ENCODE results near the gene GTF2IRD1.
"Not testable (repeated sequence)": the region's sequence is repeated elsewhere in the genome, so short reads cannot be mapped to it uniquely, and the experiment has no call there.

GTF2IRD1 gene, protein sequence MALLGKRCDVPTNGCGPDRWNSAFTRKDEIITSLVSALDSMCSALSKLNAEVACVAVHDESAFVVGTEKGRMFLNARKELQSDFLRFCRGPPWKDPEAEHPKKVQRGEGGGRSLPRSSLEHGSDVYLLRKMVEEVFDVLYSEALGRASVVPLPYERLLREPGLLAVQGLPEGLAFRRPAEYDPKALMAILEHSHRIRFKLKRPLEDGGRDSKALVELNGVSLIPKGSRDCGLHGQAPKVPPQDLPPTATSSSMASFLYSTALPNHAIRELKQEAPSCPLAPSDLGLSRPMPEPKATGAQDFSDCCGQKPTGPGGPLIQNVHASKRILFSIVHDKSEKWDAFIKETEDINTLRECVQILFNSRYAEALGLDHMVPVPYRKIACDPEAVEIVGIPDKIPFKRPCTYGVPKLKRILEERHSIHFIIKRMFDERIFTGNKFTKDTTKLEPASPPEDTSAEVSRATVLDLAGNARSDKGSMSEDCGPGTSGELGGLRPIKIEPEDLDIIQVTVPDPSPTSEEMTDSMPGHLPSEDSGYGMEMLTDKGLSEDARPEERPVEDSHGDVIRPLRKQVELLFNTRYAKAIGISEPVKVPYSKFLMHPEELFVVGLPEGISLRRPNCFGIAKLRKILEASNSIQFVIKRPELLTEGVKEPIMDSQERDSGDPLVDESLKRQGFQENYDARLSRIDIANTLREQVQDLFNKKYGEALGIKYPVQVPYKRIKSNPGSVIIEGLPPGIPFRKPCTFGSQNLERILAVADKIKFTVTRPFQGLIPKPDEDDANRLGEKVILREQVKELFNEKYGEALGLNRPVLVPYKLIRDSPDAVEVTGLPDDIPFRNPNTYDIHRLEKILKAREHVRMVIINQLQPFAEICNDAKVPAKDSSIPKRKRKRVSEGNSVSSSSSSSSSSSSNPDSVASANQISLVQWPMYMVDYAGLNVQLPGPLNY

DNA sequence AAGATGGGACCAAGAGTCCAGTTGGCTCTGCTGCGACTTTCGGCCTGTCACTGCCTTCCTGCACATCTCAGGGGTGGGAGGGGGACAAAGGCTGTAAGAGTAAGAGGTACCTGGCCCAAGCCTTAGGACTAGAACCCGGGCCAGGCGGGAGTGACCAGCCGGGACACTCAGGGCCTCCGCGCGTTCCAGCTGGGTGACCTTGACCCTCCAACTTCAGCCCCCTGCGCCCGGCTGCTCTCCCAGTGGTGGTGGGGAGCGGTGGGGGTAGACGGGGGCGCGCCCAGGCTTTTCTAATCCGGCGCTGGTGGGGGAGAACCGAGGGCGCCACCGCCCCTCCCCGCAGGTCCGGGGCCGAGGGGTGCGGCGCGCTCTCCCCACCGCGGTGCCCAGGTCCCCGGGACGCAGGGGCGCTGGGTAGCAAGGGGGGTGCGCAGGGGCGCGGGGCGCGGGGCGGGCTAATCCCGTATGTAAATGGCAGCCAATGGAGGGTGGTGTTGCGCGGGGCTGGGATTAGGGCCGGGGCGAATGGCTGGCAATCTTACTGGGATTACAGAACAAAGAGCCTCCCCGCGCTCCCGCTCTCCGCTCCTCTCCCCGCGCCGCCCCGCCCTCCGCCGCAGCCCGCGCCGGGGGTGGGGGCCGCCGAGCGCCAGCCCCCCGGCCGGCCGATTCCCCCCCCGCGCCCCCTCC is at the start of gene GTF2IRD1:
GTF2IRD1 (plus strand) TSS at position 585 of the 690 bp plus-strand sequence. CDS start 54,175 bp downstream, outside the sequence.
- DNase-seq: peak; percentile 81

DNA sequence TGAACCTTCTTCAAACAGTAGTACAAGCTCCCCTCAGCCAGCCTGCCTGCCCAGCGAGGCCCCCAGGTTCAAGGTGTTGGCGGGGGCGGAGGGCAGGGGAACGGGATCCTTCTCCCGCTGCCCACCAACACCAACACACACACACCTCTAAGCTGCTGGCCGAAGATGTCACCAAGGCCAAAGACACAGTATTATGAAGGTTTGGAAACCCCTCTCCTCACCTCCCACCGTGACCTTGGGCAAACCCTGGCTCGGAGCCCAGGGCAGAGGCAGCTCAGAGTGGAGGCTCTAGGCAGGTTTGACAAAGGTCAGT is 49.4 kb upstream of the GTF2IRD1 start:
- DNase-seq: no peak

DNA sequence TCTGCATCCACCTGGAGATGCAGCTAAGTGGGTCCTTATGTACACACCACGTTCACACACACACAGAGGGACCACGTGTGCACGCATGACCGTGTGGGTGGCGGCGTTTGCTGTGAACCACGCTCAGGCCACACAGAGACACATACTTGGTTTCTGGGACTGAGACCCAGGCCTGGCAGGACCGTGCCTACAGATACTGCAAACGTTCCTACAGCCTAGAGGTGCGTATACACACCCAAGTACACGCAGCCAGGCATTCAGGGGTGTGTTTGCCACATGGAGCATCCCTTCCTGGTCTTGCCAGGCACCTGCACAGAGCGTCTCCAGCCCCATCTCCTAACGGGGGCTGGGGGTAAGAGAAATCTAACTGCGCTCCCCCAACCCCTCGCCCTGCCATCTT is 49.0 kb upstream of the GTF2IRD1 start:
- DNase-seq: no peak

DNA sequence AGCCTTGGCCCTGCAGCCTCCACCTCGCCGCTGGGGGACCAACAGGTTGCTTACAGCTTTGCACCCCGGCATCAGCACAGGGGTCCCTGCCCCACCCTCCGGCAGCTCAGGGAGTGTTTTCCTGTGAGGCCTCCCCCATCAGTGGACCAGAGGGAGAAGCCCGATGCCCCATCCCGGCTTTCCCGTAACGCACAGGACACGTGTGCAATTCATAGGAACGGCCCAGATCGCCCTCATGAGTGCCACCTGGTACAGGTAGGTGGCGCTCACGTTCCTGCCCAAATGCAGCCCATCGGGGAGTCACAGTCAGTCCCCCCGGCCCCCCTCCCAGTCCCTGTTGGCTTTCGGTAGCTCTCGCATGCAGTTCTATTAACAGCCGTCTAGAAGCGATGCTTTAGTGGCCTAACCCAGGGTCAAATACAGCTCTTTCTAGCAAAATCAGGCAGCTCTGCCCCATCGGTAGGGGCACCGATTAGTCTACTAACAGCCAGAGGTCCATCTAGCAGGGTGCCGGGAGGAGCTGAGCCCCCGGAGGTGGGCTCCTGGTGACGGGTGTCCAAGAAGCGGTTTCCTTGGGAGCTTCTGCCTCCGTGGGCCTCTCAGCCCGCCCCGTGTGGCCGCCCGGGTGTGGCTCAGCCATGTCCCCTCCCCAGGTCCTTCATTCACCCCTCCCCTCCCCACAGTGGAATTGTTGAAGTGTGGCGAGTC is 48.4 kb upstream of the GTF2IRD1 start:
- DNase-seq: no peak

DNA sequence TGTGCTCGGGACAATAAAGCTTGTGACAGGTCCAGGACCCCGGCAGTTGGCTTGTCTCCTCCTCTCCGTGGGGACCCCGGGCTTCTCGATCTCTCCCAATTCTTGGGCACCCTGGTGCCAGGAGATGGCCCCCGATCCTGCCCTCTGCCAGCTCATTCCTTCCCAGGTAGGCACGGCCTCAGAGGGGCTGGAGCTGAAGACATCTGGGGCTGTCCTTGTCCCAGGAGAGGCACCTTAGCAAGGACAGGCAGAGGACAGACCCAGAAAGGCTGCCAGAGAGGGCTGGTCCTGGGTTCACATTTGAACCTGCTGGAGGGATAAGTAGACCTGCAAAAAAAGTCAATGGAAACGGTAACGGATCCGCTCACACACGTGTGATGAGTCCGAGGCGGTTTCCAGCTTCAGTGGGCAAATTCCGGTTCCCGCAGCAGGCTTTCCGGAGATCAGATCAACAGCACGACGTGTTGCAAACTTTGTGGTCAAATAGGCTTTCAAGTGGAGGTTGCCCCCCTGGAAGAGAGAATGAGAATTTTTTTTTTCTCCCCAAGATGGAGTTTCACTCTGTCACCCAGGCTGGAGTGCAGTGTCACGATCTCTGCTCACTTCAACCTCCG is 47.7 kb upstream of the GTF2IRD1 start:
- DNase-seq: no peak

DNA sequence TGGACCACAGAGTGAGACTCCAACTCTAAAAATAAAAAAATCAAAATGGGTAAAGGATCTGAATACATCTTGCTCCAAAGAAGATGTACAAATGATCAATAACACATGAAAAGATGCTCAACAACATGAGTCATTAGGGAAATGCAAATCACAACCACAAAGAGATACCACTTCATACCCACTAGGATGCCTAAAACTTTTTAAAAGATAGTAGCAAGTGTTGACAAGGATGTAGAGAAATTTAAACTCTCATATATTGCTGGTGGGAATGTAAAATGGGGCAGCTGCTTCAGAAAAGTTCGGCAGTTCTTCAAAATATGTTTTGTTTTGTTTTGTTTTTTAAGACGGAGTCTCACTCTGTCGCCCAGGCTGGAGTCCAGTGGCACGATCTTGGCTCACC is 45.7 kb upstream of the GTF2IRD1 start:
- no peak for DNase-seq

DNA sequence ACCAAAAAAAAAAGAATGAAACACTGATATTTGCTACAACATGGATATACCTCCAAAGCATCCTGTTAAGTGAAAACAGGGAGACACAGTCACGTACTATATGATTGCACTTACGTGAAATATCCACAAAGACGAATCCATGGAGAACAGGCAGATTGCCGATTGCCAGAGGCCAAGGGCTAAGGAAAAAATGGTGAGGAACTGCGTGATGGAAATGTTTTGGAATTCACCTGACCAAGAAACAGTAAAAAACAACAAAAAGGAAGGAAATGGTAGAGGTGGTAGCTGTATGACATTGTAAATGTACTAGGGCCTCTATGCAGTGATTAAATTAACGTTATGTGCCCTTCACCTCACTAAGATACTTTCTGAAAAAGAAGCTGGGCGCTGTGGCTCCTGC is 44.1 kb upstream of the GTF2IRD1 start:
- DNase-seq: no peak

DNA sequence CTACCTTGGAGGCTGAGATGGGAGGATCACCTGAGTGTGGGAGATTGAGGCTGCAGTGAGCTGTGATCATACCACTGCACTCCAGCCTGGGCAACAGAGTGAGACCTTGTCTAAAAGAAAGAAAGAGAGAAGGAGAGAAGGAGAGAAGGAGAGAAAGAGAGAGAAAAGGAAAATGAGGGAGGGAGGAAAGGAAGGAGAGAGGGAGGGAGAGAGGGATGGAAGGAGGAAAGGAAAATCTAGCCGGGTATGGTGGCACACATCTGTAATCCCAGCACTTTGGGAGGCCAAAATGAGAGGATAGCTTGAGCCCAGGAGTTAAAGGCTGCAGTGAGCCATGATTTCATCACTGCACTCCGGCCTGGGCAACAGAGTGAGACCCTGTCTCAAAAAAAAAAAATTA is 42.9 kb upstream of the GTF2IRD1 start:
- no peak for DNase-seq

DNA sequence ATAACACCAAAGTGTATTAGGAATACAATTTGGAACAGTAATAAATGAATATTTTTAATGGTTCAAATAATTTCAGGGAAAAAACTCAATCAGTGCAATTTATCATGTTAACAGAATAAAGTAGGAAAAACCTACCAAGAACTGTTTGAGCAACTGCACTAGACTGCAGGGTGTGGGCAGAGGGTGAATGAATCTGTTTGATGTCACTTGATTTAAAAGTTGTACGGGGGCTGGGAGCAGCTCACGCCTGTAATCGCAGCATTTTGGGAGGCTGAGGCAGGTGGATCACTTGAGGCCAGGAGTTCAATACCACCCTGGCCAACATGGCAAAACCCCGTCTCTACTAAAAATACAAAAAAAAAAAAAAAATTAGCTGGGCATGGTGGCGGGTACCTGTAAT is 42.1 kb upstream of the GTF2IRD1 start:
- DNase-seq: not testable (repeated sequence)

DNA sequence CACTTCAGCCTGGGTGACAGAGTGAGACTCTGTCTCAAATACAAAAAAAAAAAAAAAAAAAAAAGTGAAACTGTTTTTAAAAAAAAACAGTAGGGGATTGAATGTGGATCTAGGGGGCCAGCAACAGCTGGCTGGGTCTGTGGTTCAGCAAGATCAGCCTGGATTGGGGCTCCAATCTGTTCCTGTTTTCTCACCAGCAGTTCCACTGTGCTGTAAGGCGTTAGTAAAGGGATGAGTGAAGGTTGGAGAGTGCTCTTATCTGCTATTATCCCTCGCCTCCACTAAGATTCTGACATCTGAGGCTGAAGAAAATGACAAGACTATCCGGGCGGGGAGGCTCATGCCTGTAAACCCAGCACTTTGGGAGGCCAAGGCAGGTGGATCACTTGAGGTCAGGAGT is 41.6 kb upstream of the GTF2IRD1 start:
- DNase-seq: peak; percentile 70

DNA sequence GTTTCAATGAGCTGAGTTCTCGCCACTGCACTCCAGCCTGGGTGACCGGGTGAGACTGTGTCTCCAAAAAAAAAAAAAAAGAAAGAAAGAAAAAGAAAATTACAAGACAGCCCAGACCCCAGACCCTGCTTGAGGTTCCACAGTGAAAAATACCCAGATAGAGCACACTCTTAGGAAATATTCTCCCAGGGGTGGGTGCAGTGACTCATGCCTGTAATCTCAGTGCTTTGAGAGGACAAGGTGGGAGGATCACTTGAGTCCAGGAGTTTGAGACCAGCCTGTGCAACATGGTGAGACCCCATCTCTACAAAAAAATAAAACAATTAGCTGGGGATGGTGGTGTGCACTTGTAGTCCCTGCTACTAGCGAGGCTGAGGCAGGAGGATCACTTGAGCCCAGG is 41.1 kb upstream of the GTF2IRD1 start:
- no peak for DNase-seq

DNA sequence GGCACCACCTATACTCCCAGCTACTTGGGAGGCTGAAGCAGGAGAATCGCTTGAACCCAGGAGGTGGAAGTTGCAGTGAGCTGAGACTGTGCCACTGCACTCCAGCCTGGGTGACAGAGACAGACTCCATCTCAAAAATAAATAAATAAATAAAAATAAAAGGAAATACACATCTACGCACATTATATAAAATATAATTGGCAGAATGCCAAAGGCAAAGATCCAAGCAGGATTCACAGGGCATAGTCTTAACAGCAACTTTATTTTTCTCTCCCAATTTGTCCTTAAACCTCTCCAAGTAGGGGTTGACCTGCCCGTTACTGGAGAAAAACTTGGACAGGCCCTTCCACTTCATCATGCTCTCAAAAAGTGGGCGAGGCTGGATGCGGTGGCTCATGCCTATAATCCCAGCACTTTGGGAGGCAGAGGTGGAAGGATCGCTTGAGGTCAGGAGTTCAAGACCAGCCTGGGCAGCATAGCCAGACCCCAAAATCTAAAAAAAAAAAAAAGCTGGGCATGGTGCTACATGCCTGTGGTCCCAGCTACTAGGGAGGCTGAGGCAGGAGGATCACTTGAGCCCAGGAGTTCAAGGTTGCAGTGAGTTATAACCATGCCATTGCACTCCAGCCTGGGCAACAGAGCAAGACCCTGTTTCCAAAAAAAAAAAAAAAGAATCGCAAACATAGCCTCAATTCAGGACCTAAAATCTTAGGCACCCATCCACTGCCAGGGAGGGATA is 38.9 kb upstream of the GTF2IRD1 start:
- DNase-seq: not testable (repeated sequence)

DNA sequence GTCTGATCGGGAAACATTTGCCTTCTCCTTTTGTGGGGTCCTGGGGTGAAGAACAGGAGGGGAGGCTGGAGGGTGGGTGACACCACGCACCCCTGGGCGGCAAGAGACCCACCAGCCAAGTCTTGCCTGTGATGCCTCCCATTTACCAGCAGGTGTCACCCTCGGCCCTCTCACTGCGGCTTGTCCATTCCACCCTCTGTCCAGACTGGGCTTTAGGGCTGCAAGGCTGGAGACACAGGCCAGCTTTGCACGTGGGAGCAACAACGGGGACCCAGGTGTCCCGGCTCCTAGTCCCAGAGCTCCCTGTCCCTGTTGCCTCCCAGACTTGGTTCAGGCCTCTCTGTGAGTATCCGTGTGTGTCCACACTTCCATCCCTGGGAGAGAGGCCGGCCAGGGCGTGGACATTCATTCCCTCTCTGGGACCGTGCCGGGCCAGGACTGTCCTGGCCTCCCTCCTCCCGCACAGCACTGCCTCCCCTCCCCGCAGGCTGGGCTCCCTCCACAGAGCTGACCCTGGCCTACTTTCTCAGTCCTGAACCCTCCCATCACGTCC is 36.2 kb upstream of the GTF2IRD1 start:
- peak; percentile 85 for DNase-seq

DNA sequence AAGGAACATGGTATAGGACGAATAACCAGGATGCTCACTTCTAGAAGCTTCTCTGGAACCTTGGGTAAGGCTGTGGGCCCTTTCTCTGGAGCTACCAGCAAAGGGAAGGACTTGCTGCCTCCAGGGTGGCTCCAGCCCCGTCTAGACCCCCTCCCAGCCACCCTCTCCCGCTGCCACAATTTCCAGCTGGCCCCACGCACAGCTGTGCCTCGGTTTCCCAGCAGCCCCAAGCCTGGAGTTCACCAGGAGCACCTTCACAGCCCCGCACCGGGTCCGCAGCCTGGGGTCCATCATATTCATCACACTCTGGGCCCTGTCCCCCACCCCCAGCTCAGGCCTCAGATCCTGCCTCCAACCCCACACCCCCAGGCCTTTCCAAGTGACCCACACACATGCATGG is 35.6 kb upstream of the GTF2IRD1 start:
- DNase-seq: no peak

DNA sequence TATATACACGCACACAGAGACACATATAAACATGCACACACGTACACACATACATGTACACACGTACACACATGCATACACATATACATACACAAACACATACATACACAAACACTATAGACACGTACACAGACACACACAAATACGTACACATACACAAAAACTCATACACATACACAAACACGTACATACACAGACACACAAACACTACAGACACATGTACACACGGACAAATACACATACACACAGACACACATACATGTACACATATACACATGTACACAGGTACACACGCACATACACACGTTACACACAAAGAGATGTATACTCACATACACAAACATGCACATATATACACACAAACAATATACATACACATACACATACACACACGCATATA is 35.2 kb upstream of the GTF2IRD1 start:
- DNase-seq: no peak

DNA sequence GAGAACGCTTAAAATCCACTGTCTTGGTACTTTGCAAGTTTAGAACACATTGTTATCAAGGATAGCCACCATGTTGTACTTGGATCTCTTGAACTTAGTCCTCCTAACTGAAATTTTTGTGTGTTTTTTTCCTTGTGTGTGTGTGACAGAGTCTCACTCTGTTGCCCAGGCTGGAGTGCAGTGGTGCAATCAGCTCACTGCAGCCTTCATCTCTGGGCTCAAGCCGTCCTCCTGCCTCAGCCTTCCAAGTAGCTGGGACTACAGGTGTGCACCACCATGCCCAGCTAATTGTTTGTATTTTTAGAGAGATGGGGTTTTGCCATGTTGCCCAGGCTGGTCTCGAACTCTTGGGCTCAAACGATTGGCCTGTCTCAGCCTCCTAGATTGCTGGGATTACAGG is 34.5 kb upstream of the GTF2IRD1 start:
- not testable (repeated sequence) for DNase-seq

DNA sequence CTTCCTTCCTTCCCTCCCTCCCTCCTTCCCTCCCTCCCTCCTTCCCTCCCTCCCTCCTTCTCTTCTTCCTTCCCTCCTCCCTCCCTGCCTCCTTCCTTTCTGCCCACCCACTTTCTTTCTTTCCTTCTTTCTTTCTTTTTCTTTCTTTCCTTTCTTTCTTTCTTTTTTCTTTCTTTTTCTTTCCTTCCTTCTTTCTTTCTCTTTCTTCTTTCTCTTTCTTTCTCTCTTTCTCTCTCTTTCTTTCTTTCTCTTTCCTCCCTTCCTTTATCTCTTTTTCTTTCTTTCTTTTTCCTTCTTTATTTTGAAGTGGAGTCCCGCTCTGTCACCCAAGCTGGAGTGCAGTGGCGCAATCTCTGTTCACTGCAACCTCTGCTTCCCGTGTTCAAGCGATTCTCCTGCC is 33.7 kb upstream of the GTF2IRD1 start:
- no peak for DNase-seq

DNA sequence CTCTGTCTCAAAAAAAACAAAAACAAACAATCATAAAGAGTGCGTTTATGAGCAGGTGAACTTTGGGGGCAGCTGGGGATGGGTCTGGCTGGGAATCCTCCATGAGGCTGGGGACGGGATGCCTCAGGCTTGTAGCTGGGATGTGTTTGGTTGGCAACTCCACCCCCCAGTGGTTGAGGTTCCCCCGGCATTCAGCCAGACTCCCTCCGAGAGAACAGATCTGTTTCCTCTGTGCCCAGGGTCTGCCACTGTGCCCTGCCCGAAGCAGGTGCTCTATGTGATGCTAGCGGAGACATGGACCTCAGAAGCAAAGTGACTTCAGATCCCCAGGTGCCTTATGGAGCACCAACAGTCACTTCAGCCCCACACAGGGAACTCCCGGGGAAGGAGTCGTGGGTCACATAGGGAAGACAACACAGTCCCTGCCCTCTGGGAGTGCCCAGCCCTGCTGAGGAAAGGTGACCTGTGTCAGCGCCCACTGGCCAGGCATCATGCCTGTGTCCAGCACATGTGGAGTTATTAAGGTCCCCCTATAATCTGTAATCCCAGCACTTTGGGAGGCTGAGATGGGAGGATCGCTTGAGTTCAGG is 29.3 kb upstream of the GTF2IRD1 start:
- DNase-seq: no peak

DNA sequence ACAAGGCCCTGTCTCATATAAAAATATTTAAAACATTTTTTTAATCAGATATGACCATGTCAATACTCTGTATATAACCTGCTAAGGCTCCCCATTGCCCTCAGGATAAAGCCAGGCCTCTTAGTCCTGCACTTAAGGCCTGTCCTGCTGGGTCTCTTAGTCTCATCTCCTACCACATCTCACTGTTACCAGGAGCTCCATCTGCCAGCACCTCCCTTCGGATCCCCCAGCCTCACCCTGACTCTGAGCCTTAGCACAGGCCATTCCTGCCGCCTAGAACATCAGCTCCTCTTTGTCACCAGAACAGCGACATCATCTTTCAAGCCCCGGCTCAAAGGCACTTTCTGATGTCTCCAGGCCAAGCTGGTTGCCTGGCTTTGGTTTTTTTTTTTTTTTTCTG is 25.7 kb upstream of the GTF2IRD1 start:
- no peak for DNase-seq

DNA sequence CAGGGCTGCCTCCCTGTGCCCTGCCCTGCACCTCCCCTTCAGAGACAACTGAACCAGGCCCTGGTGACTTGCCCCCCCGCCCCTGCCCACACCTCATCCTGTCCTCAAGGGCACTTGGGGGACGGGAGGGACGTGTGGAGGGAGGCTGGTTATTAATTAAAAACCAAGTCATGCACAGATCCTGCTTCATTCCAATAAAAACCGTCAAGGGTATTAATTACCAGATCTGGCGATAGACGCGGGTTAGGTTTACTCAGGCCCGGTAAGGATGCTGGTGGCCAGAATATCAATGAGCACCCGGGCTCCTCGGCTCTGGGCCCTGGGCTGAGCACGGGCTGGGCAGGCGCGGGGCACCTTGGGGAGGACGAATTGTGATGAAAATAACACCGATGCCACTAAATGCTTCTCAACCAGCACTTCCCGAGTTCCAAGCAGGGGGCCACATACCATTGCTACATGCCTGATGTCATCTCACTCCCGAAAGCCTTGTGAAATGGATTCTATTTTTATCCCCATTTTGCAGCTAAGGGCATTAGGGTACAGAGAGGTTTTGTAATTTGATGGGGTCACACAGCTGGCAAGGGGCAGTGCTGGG is 24.5 kb upstream of the GTF2IRD1 start:
- DNase-seq: no peak

All from OCI-M1 (cell line).